Subcutaneous adipose tissue (tissue), 4 donors: ENCODE measurements around the gene JPT2. TPM values are rescaled to one million over a fixed set of nuclear protein-coding genes. Genes with fewer than 3 reads are reported as not detected.

ENCODE experiments used
- CTCF ChIP-seq: fragments of 450-650 bp; IDR thresholded peaks from one replicate; pipeline ENCODE4 v1.5.1; 2016; ENCODE audit warnings: low read depth, mild to moderate bottlenecking, control low read depth, antibody characterized with exemption, moderate library complexity
- total RNA-seq, 4 donors: library from RNA; depleted of rRNA; stranded (reverse); fragments of >200 nt; gene quantifications; one replicate each; pipeline ENCODE4 v1.1.0, GENCODE V29; 2016

The JPT2 gene
- total RNA-seq, 4 donors from 2014 or later = 13.2 to 26.4 (median 16.7) TPM

DNA sequence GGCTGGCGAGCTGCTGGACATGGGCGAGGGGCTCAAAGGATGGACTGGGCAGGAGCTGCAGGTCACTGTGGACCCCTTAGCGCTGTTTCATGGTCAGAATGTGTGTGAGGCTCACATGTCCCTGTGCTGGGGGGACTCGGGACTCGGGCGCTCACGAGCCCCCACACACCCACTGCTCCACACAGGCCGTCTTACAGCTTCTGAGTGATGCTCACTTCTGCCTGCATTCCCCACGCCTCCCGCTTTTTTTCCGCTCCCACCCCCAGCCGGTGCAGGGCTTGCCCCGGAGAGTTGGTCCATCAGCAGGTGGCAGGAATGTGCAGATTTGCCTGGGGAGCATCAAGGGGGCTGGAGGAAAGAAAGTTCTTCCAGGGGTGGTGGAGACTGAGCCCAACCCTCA is 20.2 kb upstream of the JPT2 start:
- TF ChIP-seq CTCF = no peak

DNA sequence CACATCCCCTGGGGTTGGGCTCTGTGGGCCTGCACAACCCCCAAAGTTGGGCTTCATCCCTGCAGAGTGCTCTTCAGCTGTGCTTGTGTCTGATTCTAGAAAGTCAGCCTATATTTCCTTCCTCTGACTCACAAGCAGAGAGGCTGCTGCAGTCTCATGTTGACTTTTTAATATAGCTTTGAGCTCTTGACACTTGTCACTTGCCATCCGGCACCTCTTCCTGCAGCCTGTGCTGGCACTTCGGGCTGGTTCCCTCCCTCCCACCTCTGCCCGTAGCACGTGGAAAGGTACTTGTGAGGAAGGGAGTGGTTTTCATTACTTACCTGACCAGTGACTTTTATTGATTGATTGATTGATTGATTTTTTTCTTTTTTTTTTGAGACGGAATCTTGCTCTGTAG is 19.0 kb upstream of the JPT2 start:
- no peak for TF ChIP-seq CTCF

GRCh38 chr16:1661826-1662225 is 16.3 kb upstream of the JPT2 start:
- TF ChIP-seq CTCF = no peak

DNA sequence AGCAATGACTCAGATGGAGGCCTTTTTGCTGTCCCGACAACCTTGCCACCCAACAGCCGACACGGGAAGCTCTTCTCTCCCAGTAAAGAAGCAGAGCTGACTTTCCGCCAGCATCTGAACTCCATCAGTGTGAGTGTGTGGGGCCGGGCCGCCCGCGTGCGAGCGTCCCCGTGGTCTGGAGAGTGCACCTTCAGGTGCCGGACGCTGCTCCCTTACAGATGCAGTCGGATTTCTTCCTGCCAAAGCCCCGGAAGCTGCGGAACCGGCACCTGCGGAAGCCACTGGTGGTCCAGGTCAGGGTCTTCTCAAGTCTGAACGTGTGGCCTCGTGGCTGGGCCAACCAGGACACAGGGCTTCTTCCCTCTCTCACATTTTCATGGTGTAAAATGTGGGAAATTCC is 15.5 kb upstream of the JPT2 start:
- no peak for TF ChIP-seq CTCF

DNA sequence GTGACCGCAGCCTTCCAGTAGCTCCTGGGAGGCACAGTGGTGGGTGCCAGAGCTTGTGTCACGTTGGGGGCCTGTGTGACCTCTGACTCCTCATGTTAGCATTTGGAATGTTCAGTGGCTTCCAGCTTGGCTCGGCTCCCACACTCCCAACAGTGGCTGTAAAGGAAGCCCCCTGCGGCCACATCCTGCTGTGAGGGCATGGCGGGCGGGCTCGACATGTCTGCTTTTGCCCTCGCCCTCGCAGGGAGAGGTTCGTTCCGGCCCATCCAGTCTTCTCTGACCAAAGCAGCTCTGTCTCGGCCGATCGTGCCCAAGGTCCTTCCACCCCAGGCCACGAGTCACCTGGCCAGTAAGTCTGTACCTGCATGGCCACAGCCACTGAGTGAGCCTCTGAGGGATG is 12.2 kb upstream of the JPT2 start:
- TF ChIP-seq CTCF = no peak

DNA sequence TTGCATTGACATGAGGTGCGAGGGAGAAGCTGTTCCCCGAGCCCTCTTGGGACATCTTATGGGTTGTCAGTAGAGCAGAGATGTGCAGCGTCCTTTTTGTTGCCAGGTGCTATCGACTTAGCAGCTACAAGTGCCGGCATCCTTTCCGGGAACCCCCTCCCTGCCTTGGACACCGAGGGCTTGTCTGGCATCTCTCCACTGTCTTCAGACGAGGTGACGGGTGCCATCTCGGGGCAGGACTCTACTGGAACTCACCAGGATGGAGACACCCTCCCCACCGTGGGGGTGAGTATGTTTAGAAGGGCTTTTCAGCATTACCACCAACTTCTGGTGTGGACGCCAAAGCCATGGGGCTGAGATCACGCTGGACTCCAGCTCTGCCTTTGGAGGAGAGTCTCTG is 11.8 kb upstream of the JPT2 start:
- no peak for TF ChIP-seq CTCF

DNA sequence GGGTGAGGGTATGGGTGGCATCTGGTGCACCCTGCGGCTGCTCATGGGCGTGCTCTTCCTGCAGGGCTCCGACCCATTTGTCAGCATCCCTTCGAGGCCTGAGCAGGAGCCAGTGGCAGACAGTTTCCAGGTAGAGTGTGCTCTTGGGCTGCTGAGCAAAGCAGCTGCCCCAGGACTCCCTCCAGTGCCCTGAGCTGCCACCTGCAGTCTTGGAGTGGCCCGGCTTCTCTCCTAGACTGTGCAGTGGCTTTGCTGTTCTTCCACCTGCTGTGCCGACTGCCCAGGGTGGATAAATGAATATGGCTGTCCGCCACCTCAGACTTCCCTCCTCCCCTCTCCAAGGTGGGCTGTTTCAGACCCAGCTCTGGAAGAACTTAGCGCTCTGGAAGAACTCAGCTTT is 10.8 kb upstream of the JPT2 start:
- no peak for TF ChIP-seq CTCF

GRCh38 chr16:1667916-1668315 is 10.2 kb upstream of the JPT2 start:
- TF ChIP-seq CTCF = no peak
